ENCODE data around the gene NTRK3.

DNA sequence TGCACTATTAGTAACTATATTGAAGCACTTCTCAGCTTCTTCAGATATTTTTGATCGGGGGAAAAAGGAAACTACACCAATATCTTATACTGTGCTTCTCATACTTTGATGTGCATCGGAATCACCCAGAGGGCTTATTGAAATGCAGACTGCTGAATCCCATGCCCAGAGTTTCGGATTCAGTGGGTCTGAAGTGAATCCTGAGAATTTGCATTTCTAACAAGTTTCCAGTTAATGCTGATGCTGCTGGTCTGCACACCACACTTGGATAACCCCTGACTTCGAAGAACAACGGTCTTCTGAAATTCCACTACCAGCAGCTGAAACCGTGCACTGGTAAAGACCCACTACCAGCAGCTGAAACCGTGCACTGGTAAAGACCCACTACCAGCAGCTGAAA is 243.9 kb downstream of the NTRK3 start:
- TF ChIP-seq EZH2phosphoT487 (IDR thresholded peaks at IDR 0.05; ENCODE audit: insufficient read depth, low read depth) (no peak), EZH2 (IDR thresholded peaks at IDR 0.05; ENCODE audit: insufficient read depth, poor library complexity, severe bottlenecking) (no peak)
